Activated T-cell treated with anti-CD3 and anti-CD28 coated beads, Interleukin-2, amount 50 U/mL, for 72 hours (primary cell): ENCODE measurements around the gene MLXIPL. TPM values are rescaled to one million over a fixed set of nuclear protein-coding genes. Genes with fewer than 3 reads are reported as not detected.
"Not testable (repeated sequence)": the region's sequence is repeated elsewhere in the genome, so short reads cannot be mapped to it uniquely, and the experiment has no call there.

Experiments
- ATAC-seq, 2 donors: fragments of 150-1000 bp; cut with Tn5 transposase; replicated peaks in 1 of 2; 2 replicates each; pipeline ENCODE4 v1.10.0; 2021; ENCODE audit warnings: moderate library complexity in 2 of 2, mild to moderate bottlenecking in 1 of 2
- DNase-seq, 2 donors: peaks; one replicate each; pipeline ENCODE4 v3.0.0; 2021 to 2022; ENCODE audit warnings: mixed read lengths in 1 of 2
- H3K27ac Mint-ChIP-seq: one replicate; pipeline ENCODE4 v1.8.0; 2022; ENCODE audit warnings: mild to moderate bottlenecking, moderate library complexity, mixed read lengths
- H3K27me3 Mint-ChIP-seq: one replicate; pipeline ENCODE4 v1.8.0; 2022; ENCODE audit warnings: low read depth, mixed read lengths
- H3K36me3 Mint-ChIP-seq, 2 donors: one replicate each; pipeline ENCODE4 v1.8.0; 2022; ENCODE audit warnings: mixed read lengths in 2 of 2, mild to moderate bottlenecking in 1 of 2; ENCODE audit not compliant: insufficient read depth in 2 of 2
- H3K4me1 Mint-ChIP-seq: one replicate; pipeline ENCODE4 v1.8.0; 2022; ENCODE audit warnings: low read depth, mixed read lengths
- H3K4me3 Mint-ChIP-seq, 2 donors: one replicate each; pipeline ENCODE4 v1.8.0; 2022; ENCODE audit warnings: mild to moderate bottlenecking in 2 of 2, mixed read lengths in 2 of 2, moderate library complexity in 2 of 2
- H3K9me3 Mint-ChIP-seq, 2 donors: one replicate each; pipeline ENCODE4 v1.8.0; 2022; ENCODE audit warnings: mixed read lengths in 2 of 2
- total RNA-seq, 2 donors: library from RNA; stranded (reverse); gene quantifications; one replicate each; pipeline ENCODE4 v1.2.3, GENCODE V29; 2022

Gene MLXIPL
- total RNA-seq, 2 donors from 2014 or later = 0.14 TPM; not detected in 1

DNA sequence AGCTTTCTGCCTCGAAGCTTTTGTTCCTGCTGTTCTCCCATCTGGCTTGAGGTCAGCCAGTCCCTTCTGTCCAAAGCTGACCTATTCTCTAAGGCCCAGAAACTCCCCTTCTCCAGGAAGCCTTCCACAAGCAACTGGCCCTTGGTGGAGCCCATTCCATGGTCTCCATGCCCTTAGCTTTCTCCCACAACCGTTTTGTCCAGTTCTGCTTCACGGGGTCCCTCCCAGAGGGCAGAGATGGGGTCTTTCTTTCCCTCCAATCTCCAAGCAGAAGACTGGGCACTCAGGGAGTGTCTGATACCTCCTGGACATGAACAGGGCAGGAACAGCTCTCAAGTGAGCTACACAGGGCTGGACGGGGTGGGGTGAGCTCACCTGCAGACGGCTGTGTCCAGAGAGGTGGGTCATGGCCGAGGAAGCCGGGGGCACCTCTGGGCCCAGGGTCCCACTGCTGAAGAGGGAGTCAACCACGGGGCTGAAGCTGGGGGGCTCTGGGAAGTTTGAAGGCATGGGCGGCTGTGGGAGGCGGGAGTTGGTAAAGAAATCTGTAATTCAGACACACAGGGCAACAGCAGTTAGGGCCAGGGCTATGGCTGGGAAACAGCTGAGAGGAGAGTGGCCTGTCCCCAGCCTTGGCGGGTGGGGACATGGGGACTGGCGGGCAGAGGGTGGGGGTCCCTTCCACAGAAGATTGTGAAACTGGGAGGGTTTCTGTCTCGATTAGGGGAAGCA is 25.0 kb downstream of the MLXIPL start:
- Mint-ChIP-seq H3K9me3 (no peaks in the 10 kb centered on the region), H3K36me3 (no peaks in the 10 kb centered on the region), H3K27me3 (peaks cover 10% of the 10 kb centered on the region), H3K4me3 (no peak overlapping the region), H3K4me1 (no peaks in the 10 kb centered on the region), H3K27ac (no peak overlapping the region)
- no peak for ATAC-seq
- no peak for DNase-seq

GRCh38 chr7:73597978-73598782 is 26.1 kb downstream of the MLXIPL start:
- no peaks in the 10 kb centered on the region for H3K36me3 Mint-ChIP-seq

DNA sequence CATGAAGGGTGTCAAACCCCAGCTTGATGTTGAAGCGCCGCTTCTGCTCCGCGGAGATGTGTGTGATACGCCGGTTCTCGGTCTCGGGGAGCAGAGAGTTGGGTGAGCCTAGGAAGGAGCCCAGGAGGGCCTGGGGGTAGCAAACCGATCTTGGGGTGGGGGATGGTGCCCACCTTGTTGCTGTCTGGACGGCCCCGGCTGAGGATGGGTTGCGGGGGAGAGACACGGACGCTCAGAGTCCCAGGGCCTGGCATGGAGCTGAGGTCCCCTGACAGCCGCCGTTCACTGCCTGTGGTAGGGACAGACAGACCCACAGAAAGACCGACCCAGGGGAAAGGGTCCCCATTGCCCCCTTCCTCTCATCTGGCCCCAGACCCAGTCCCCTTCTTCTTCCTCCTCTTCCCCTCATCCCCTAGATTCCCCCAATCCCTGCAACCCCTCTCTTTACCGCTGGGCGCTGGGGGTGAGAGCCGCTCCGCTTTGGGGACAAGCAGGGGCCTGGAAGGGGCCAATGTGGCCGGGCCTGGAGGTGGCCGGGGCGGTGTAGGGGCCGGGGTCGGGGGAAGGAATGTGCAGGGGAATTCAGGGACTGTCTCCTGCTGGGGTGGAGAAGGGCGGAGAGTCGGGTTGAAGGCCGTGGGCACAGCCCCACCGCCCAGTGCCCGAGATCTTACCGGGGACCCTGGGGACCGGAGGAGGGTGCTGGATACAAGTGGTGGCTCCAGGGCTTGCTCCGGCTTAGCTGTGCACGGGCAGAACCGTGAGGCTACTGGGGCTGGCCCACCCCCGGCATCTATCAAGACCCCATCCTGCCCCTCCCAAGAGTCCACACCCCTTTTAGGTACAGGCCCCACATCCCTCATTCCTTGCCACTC is 27.9 kb downstream of the MLXIPL start:
- Mint-ChIP-seq H3K4me3 (no peak overlapping the region), H3K27ac (no peak overlapping the region), H3K9me3 (no peaks in the 10 kb centered on the region), H3K4me1 (no peaks in the 10 kb centered on the region), H3K27me3 (peaks cover 10% of the 10 kb centered on the region), H3K36me3 (no peaks in the 10 kb centered on the region)
- no peak for ATAC-seq
- DNase-seq = no peak

More at GRCh38 chr7:73597978-73598782, 26.1 kb downstream of the MLXIPL start:
- ATAC-seq (peak in 1 of 2 donors; percentile 41), DNase-seq (no peak)
- H3K27ac Mint-ChIP-seq = no peak overlapping the region
- peaks cover 10% of the 10 kb centered on the region for H3K27me3 Mint-ChIP-seq
- H3K9me3 Mint-ChIP-seq = no peaks in the 10 kb centered on the region
- no peak overlapping the region for H3K4me3 Mint-ChIP-seq
- no peaks in the 10 kb centered on the region for H3K4me1 Mint-ChIP-seq

GRCh38 chr7:73595358-73595757 is 29.0 kb downstream of the MLXIPL start:
- Mint-ChIP-seq H3K27ac (no peak overlapping the region), H3K4me1 (no peaks in the 10 kb centered on the region)
- no peak for ATAC-seq

GRCh38 chr7:73593207-73594045 is 30.9 kb downstream of the MLXIPL start:
- H3K27me3 Mint-ChIP-seq = peaks cover 9% of the 10 kb centered on the region
- ATAC-seq (no peak), DNase-seq (no peak)
- no peak overlapping the region for H3K27ac Mint-ChIP-seq
- H3K9me3 Mint-ChIP-seq = no peaks in the 10 kb centered on the region
- H3K4me1 Mint-ChIP-seq = no peaks in the 10 kb centered on the region
- H3K36me3 Mint-ChIP-seq = no peaks in the 10 kb centered on the region
- H3K4me3 Mint-ChIP-seq = no peak overlapping the region

More at GRCh38 chr7:73595358-73595757, 29.0 kb downstream of the MLXIPL start:
- H3K9me3 Mint-ChIP-seq = no peaks in the 10 kb centered on the region
- no peak overlapping the region for H3K4me3 Mint-ChIP-seq
- peaks cover 10% of the 10 kb centered on the region for H3K27me3 Mint-ChIP-seq
- H3K36me3 Mint-ChIP-seq = no peaks in the 10 kb centered on the region
- DNase-seq = no peak

GRCh38 chr7:73586911-73587310 is 37.4 kb downstream of the MLXIPL start:
- no peak overlapping the region for H3K4me3 Mint-ChIP-seq
- peaks cover 8% of the 10 kb centered on the region for H3K4me1 Mint-ChIP-seq
- H3K9me3 Mint-ChIP-seq = no peaks in the 10 kb centered on the region
- H3K27me3 Mint-ChIP-seq = no peaks in the 10 kb centered on the region
- H3K36me3 Mint-ChIP-seq = no peaks in the 10 kb centered on the region
- DNase-seq = no peak
- no peak overlapping the region for H3K27ac Mint-ChIP-seq
- no peak for ATAC-seq

DNA sequence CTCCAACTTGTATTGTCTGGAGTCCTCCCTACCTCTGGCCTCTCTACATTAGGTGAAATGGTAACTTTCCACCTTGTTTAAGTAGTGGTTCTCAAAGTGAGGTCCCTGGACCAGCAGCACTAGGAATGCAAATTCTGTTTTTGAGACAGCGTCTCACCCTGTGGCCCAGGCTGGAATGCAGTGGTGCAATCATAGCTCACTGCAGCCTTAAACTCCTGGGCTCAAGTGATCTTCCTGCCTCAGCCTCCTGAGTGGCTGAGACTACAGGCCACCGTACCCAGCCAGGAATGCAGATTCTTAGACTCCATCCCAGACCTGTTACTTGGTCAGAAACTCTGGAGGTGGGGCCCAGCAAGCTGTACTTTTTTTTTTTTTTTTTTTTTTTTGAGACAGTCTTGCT is 39.1 kb downstream of the MLXIPL start:
- no peaks in the 10 kb centered on the region for H3K27me3 Mint-ChIP-seq
- DNase-seq = no peak
- no peaks in the 10 kb centered on the region for H3K36me3 Mint-ChIP-seq
- no peaks in the 10 kb centered on the region for H3K9me3 Mint-ChIP-seq
- H3K4me3 Mint-ChIP-seq = no peak overlapping the region
- no peak for ATAC-seq
- H3K4me1 Mint-ChIP-seq = peaks cover 15% of the 10 kb centered on the region
- no peak overlapping the region for H3K27ac Mint-ChIP-seq

DNA sequence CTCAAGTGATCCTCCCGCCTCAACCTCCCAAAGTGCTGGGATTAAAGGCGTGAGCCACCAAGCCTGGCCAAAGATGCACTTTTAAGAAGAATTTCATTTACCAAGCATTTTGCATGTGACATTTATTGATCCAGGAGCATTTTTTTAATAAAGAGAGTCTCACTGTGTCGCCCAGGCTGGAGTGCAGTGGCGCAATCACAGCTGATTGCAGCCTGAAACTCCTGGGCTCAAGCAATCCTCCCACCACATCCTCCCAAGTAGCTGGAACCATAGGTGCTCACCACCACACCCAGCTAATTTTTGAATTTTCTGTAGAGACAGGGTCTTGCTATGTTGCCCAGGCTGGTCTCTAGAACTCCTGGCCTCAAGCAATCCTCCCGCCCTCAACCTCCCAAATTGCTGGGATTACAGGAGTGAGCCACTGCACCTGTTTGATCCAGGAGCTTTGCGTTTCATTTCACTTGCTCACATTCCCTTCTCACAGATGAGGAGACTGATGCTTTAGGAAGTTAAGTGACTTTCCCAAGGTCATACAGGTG is 41.6 kb downstream of the MLXIPL start:
- H3K27me3 Mint-ChIP-seq = no peaks in the 10 kb centered on the region
- ATAC-seq (no peak), DNase-seq (no peak)
- H3K36me3 Mint-ChIP-seq = peaks cover 3 to 4% of the 10 kb centered on the region in 2 donors
- no peaks in the 10 kb centered on the region for H3K9me3 Mint-ChIP-seq
- no peak overlapping the region for H3K4me3 Mint-ChIP-seq
- peaks cover 18% of the 10 kb centered on the region for H3K4me1 Mint-ChIP-seq
- H3K27ac Mint-ChIP-seq = no peak overlapping the region

DNA sequence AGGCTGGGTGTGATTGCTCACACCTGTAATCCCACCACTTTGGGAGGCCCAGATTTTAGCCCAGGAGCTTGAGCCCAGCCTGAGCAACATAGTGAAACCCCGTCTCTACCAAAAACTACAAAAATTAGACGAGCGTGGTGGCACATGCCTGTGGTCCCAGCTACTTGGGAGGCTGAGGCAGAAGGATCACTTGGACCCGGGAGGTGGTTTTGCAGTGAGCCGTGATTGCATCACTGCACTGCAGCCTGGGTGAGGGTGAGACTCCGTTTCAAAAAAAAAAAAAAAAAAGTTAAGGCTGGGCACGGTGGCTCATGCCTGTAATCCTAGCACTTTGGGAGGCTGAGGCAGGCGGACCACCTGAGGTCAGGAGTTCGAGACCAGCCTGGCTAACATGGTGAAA is 43.3 kb downstream of the MLXIPL start:
- not testable (repeated sequence) for ATAC-seq, H3K4me3 Mint-ChIP-seq, H3K36me3 Mint-ChIP-seq, H3K9me3 Mint-ChIP-seq, H3K27me3 Mint-ChIP-seq, DNase-seq, H3K27ac Mint-ChIP-seq
- H3K4me1 Mint-ChIP-seq = peaks cover 28% of the 10 kb centered on the region

GRCh38 chr7:73578342-73579128 is 45.8 kb downstream of the MLXIPL start, which contains the start of gene TBL2:
Gene TBL2, minus strand, starts transcription at chr7:73578579. Its CDS starts 30 bp downstream, at chr7:73578549.
- H3K27me3 Mint-ChIP-seq = no peaks in the 10 kb centered on the region
- H3K9me3 Mint-ChIP-seq = no peaks in the 10 kb centered on the region

GRCh38 chr7:73577627-73578341 is 46.5 kb downstream of the MLXIPL start:
- ATAC-seq (peak in 1 of 2 donors; percentile 10), DNase-seq (peak in 1 of 2 donors; percentile 8)
- Mint-ChIP-seq H3K9me3 (no peaks in the 10 kb centered on the region), H3K36me3 (peaks cover 3 to 8% of the 10 kb centered on the region in 2 donors), H3K27me3 (no peaks in the 10 kb centered on the region), H3K27ac (peak overlapping the region; percentile 64), H3K4me3 (peak overlapping the region; percentile 84 to 100), H3K4me1 (peaks cover 28% of the 10 kb centered on the region)

More at GRCh38 chr7:73578342-73579128, 45.8 kb downstream of the MLXIPL start, which contains the start of gene TBL2:
- H3K36me3 Mint-ChIP-seq = peaks cover 3 to 4% of the 10 kb centered on the region in 2 donors
- H3K4me1 Mint-ChIP-seq = peaks cover 28% of the 10 kb centered on the region
- peak within 1 kb of the TSS; percentile 99 for H3K27ac Mint-ChIP-seq
- ATAC-seq = peak; percentile 88 to 91
- peak within 1 kb of the TSS; percentile 97 to 100 for H3K4me3 Mint-ChIP-seq
- peak; percentile 99 for DNase-seq
